Measurements from ENCODE around the gene PPP5C. TPM values are rescaled to one million over a fixed set of nuclear protein-coding genes. Genes with fewer than 3 reads are reported as not detected.
"Not testable (repeated sequence)": the region's sequence is repeated elsewhere in the genome, so short reads cannot be mapped to it uniquely, and the experiment has no call there.

PPP5C gene
- total and polyA plus RNA-seq, 2 experiments from 2014 or later = 120 to 130 TPM

DNA sequence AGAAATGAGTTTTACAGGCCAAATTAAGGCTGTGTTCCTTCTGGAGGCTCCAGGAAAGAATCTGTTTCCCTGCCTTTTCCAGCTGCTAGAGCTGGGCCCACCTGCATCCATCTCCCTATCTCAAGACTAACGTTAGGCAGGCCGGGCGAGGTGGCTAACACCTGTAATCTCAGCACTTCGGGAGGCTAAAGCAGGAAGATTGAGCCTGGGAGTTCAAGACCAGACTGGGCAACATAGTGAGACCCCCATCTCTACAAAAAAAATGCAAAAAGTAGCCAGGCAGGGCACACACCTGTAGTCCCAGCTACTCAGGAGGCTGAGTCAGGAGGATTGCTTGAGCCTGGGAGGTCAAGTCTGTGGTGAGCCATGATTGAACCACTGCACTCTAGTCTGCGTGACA is 35.4 kb upstream of the PPP5C start:
- TF ChIP-seq, protein P1, sequence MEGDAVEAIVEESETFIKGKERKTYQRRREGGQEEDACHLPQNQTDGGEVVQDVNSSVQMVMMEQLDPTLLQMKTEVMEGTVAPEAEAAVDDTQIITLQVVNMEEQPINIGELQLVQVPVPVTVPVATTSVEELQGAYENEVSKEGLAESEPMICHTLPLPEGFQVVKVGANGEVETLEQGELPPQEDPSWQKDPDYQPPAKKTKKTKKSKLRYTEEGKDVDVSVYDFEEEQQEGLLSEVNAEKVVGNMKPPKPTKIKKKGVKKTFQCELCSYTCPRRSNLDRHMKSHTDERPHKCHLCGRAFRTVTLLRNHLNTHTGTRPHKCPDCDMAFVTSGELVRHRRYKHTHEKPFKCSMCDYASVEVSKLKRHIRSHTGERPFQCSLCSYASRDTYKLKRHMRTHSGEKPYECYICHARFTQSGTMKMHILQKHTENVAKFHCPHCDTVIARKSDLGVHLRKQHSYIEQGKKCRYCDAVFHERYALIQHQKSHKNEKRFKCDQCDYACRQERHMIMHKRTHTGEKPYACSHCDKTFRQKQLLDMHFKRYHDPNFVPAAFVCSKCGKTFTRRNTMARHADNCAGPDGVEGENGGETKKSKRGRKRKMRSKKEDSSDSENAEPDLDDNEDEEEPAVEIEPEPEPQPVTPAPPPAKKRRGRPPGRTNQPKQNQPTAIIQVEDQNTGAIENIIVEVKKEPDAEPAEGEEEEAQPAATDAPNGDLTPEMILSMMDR (IDR thresholded peaks at IDR 0.05; ENCODE audit: low read depth, low read length) = no peak
- H3K9me3 ChIP-seq (ENCODE audit: low read depth) = no peaks in the 10 kb centered on the region
- H3K27ac ChIP-seq = no peak overlapping the region
- no peaks in the 10 kb centered on the region for H3K27me3 ChIP-seq
- no peaks in the 10 kb centered on the region for H3K4me1 ChIP-seq (ENCODE audit: low read depth)
- H3K4me3 ChIP-seq = no peak overlapping the region
- peaks cover 39% of the 10 kb centered on the region for H3K36me3 ChIP-seq
- no peak for DNase-seq (ENCODE audit: low read depth in 1 of 2, low spot score in 1 of 2)

DNA sequence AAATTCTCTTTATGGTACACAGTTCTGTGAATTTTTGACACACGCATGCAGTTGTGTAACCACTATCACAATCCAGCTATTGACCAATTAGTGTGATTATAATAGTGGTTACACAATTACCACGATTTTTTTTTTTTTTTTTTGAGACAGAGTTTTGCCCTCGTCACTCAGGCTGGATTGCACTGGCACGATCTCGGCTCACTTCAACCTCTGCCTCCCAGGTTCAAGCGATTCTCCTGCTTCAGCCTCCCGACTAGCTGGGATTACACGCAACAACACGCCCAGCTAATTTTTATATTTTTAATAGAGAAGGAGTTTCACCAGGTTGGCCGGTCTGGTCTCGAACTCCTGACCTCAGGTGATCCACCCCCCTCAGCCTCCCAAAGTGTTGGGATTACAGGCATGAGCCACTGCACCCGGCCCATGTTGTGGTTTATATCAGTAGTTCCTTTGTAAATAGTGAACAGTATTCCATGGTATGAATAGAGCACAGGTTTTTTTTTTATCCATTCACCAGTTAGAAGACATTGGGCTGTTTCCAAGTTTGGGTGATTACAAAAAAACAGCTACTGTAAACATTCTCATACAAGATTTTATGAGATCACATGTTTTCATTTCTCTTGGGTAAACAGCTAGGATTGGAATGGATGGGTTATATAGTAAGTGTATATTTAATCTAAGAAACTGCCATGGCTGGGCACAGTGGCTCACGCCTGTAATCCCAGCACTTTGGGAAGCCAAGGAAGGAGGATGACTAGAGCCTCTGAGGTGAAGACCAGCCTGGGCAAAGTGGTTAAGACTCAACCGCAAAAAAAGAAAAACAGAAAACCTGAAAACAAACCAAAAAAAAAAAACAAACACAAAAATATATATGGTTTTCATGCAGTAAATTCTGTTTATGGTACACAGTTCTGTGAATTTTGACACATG is 33.1 kb upstream of the PPP5C start:
- not testable (repeated sequence) for H3K9me3 ChIP-seq (ENCODE audit: low read depth); DNase-seq (ENCODE audit: low read depth in 1 of 2, low spot score in 1 of 2)
- peaks cover 38% of the 10 kb centered on the region for H3K36me3 ChIP-seq

DNA sequence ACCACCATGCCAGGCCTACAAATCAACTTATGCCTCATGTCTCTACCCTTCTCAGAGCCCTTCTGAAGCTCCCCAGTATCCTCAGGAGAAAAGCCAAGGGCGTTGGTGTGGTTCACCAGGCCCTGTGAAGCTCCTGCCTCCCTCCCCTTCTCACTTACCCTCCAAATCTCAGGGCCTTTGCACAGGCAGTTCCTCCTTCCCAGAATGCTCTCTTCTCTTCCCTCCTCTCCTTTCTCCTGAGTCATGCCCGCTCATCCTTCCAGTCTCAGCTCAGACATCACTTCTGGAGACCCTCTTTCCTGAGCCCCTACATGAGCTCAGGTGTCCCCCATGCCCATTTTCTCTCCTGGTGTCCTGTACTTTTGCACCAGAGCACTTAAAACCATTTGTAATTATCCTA is 29.5 kb upstream of the PPP5C start:
- H3K27ac ChIP-seq = no peak overlapping the region

More for the DNA sequence above, 33.1 kb upstream of the PPP5C start:
- not testable (repeated sequence) for H3K27me3 ChIP-seq; H3K4me1 ChIP-seq (ENCODE audit: low read depth); H3K4me3 ChIP-seq; H3K27ac ChIP-seq

DNA sequence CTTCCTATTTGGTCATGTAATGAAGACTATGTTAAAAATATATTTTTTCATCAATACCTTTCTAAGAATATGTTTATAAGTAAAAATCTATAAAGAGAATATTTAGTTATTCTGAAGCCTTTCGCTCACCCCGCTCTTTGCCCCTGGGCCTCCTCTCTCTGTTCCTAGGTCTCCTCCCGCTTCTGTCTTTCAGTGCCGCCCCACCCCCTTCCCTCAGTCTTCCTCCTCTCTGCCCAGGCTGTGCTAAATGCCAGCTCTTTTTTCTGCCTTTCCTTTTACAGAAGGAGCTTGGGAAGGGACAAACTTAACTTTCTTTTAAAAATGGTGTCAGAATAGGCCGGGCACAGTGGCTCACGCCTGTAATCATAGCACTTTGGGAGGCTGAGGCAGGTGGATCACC is 27.3 kb upstream of the PPP5C start:
- TF ChIP-seq, protein P1 (IDR thresholded peaks at IDR 0.05; ENCODE audit: low read depth, low read length) = no peak
- H3K36me3 ChIP-seq = peaks cover 49% of the 10 kb centered on the region
- no peaks in the 10 kb centered on the region for H3K27me3 ChIP-seq

More for the DNA sequence above, 29.5 kb upstream of the PPP5C start:
- no peaks in the 10 kb centered on the region for H3K9me3 ChIP-seq (ENCODE audit: low read depth)
- no peak overlapping the region for H3K4me3 ChIP-seq
- peaks cover 33% of the 10 kb centered on the region for H3K36me3 ChIP-seq
- no peaks in the 10 kb centered on the region for H3K27me3 ChIP-seq
- TF ChIP-seq, protein P1 (IDR thresholded peaks at IDR 0.05; ENCODE audit: low read depth, low read length) = no peak
- DNase-seq (ENCODE audit: low read depth in 1 of 2, low spot score in 1 of 2) = no peak
- H3K4me1 ChIP-seq (ENCODE audit: low read depth) = no peaks in the 10 kb centered on the region

DNA sequence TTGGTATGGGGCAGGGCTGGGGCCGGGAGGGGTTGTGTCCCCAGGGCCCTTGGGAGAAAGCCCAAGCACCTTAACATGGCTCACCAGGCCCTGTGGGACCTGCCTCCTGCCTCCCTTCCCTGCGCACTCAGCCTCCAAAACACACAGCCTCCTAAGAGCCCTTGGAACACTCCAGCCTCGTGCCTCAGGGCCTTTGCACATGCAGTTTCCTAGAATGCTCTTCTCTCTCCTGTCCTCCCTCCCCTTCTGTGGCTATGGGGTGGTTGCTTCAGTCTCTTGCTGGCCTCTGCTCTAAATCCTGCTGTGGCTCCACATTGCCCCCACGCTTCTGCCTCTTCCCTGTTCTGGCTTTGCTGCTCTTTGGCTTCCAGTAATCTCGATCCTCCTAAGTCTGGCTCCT is 26.3 kb upstream of the PPP5C start:
- no peaks in the 10 kb centered on the region for H3K9me3 ChIP-seq (ENCODE audit: low read depth)
- no peak overlapping the region for H3K4me3 ChIP-seq
- TF ChIP-seq, protein P1 (IDR thresholded peaks at IDR 0.05; ENCODE audit: low read depth, low read length) = no peak
- H3K36me3 ChIP-seq = peaks cover 56% of the 10 kb centered on the region
- H3K27me3 ChIP-seq = no peaks in the 10 kb centered on the region
- no peaks in the 10 kb centered on the region for H3K4me1 ChIP-seq (ENCODE audit: low read depth)
- H3K27ac ChIP-seq = no peak overlapping the region
- DNase-seq (ENCODE audit: low read depth in 1 of 2, low spot score in 1 of 2) = no peak

More for the DNA sequence above, 27.3 kb upstream of the PPP5C start:
- no peaks in the 10 kb centered on the region for H3K9me3 ChIP-seq (ENCODE audit: low read depth)
- no peak overlapping the region for H3K27ac ChIP-seq
- DNase-seq (ENCODE audit: low read depth in 1 of 2, low spot score in 1 of 2) = no peak
- H3K4me1 ChIP-seq (ENCODE audit: low read depth) = no peaks in the 10 kb centered on the region
- H3K4me3 ChIP-seq = no peak overlapping the region

DNA sequence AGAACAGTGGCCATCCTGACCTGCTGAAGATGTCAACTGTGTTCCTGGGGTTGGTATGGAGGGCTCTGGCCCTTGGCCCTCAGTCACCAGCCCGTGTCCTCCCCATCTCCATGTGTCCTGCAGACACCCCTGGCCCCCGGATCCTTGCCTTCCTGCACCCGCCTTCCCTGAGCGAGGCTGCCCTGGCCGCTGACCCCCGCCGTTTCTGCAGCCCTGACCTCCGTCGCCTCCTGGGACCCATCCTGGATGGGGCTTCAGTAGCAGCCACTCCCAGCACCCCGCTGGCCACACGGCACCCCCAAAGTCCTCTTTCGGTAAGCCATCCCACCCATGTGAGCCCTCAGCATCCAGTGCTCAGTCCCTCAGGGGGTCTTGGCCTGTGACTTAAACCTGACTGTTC is 25.2 kb upstream of the PPP5C start:
- Histone ChIP-seq H3K36me3 (peaks cover 65% of the 10 kb centered on the region), H3K9me3 (ENCODE audit: low read depth) (no peaks in the 10 kb centered on the region), H3K27me3 (no peaks in the 10 kb centered on the region), H3K27ac (no peak overlapping the region), H3K4me3 (no peak overlapping the region), H3K4me1 (ENCODE audit: low read depth) (no peaks in the 10 kb centered on the region)
- no peak for DNase-seq (ENCODE audit: low read depth in 1 of 2, low spot score in 1 of 2)
- TF ChIP-seq, protein P1 (IDR thresholded peaks at IDR 0.05; ENCODE audit: low read depth, low read length) = no peak

DNA sequence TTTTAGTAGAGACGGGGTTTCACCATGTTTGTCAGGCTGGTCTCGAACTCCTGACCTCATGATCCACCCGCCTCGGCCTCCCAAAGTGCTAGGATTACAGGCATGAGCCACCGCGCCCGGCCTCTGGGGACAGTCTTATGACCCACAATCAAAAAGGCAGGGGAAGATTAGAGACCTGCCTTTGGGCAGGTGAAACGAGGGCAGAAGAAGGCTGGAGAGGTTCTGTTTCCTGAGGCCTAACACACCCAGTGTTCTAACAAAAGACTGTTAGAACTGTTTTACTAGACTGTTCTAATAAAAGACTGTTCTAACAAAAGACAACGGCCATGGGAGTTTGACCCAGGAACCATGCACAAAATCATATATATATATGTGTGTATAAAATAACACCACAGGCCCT is 23.7 kb upstream of the PPP5C start:
- not testable (repeated sequence) for H3K4me3 ChIP-seq; H3K9me3 ChIP-seq (ENCODE audit: low read depth); H3K27me3 ChIP-seq; DNase-seq (ENCODE audit: low read depth in 1 of 2, low spot score in 1 of 2); H3K27ac ChIP-seq; H3K4me1 ChIP-seq (ENCODE audit: low read depth)
- peaks cover 71% of the 10 kb centered on the region for H3K36me3 ChIP-seq
